ENCODE measurements around the gene BFAR. TPM values are rescaled to one million over a fixed set of nuclear protein-coding genes. Genes with fewer than 3 reads are reported as not detected.
"Not testable (repeated sequence)": the region's sequence is repeated elsewhere in the genome, so short reads cannot be mapped to it uniquely, and the experiment has no call there.

The BFAR gene
- total RNA-seq, 2 donors from 2014 or later: 41.6 to 42.5 TPM

DNA sequence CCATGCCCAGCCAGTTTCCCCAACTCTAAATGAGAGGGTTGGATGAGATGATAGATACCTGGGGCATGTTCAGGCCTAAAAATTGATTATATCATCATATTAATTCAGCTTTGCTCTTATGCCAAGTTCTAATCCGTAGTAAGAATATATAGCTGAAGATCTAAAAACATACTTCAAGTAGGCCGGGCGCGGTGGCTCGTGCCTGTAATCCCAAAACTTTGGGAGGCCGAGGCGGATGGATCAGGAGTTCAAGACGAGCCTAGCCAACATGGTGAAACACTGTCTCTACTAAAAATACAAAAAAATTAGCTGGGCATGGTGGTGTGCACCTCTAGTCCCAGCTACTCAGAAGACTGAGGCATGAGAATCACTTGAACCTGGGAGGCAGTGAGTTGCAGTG, 49.4 kb downstream of the BFAR start:
- H3K9me3 ChIP-seq (ENCODE audit: control insufficient read depth, low read length, poor library complexity, severe bottlenecking): no peaks in the 10 kb centered on the region
- DNase-seq: no peak
- no peak overlapping the region for H3K27ac Mint-ChIP-seq
- H3K4me3 Mint-ChIP-seq: no peak overlapping the region
- peaks cover 6% of the 10 kb centered on the region for H3K27me3 Mint-ChIP-seq
- no peaks in the 10 kb centered on the region for H3K4me1 Mint-ChIP-seq
- peaks cover 3% of the 10 kb centered on the region for H3K36me3 Mint-ChIP-seq (ENCODE audit: low read depth)
- ATAC-seq: no peak

DNA sequence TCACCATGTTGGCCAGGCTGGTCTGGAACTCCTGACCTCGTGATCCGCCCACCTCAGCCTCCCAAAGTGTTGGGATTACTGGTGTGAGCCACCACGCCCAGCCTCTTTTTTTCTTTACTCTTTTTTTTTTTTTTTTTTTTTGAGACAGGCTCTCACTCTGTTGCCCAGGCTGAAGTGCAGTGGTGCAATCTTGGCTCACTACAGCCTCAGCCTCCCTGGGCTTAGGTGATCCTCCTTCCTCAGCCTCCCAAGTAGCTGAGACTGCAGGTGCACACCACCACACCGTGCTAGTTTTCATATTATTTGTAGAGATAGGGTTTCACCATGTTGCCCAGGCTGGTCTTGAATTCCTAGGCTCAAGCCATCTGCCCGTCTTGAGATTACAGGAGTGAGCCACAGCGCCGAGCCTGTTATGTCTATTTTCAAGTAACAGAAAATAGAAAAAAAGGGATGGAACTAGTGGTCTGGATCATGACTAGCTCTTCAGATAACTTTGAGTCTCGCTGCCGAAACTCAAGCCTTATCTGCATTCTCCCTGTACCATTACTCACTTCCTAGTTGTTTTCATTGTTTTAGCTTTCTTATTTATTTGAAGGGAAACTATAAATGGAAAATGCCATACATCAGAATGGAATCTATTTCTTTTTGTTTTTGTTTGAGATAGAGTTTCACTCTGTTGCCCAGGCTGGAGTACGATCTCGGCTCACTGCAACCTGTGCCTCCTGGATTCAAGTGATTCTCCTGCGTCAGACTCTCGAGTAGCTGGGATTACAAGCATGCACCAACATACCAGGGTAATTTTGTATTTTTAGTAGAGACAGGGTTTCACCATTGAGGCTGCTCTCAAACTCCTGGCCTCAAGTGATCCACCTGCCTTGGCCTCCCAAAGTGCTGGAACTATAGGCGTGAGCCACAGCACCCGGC, 53.4 kb downstream of the BFAR start:
- not testable (repeated sequence) for ATAC-seq; H3K36me3 Mint-ChIP-seq (ENCODE audit: low read depth); H3K9me3 ChIP-seq (ENCODE audit: control insufficient read depth, low read length, poor library complexity, severe bottlenecking); H3K27me3 Mint-ChIP-seq; DNase-seq; H3K27ac Mint-ChIP-seq; H3K4me3 Mint-ChIP-seq; H3K4me1 Mint-ChIP-seq

GRCh38 chr16:14694129-14694528, 61.4 kb downstream of the BFAR start, which contains the start of gene PLA2G10:
TSS of gene PLA2G10 (minus strand) at chr16:14694308. CDS start at chr16:14694229, 79 bp downstream.
- ATAC-seq; H3K4me3 Mint-ChIP-seq; DNase-seq; H3K36me3 Mint-ChIP-seq (ENCODE audit: low read depth); H3K27ac Mint-ChIP-seq; H3K9me3 ChIP-seq (ENCODE audit: control insufficient read depth, low read length, poor library complexity, severe bottlenecking); H3K4me1 Mint-ChIP-seq; H3K27me3 Mint-ChIP-seq: not testable (repeated sequence)

DNA sequence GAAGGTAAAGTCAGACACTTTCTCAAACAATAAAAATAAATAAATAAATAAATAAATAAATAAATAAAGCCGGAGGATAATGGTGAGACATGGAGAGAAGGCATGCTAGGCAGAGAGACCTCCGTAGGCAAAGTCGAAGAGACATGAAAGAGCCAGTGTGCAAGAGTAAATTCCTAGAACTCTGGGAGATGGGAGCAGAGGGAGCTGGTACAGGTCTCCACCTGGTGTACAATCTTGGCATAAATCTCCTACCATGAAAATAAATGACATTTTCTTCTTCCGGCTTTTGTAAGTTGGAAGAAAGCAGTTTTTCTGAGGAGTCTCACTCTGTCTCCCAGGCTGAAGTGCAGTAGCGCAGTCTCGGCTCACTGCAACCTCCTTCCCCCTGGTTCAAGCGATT, 69.1 kb downstream of the BFAR start:
- not testable (repeated sequence) for H3K27me3 Mint-ChIP-seq; H3K4me1 Mint-ChIP-seq; H3K36me3 Mint-ChIP-seq (ENCODE audit: low read depth); H3K27ac Mint-ChIP-seq; H3K9me3 ChIP-seq (ENCODE audit: control insufficient read depth, low read length, poor library complexity, severe bottlenecking); DNase-seq; ATAC-seq; H3K4me3 Mint-ChIP-seq

GRCh38 chr16:14702672-14703071, 69.9 kb downstream of the BFAR start:
- H3K27ac Mint-ChIP-seq; H3K4me1 Mint-ChIP-seq; H3K27me3 Mint-ChIP-seq; DNase-seq; H3K4me3 Mint-ChIP-seq; ATAC-seq; H3K9me3 ChIP-seq (ENCODE audit: control insufficient read depth, low read length, poor library complexity, severe bottlenecking); H3K36me3 Mint-ChIP-seq (ENCODE audit: low read depth): not testable (repeated sequence)

GRCh38 chr16:14703156-14704011, 70.6 kb downstream of the BFAR start, which contains the start of gene NPIPA3:
TSS of gene NPIPA3 (plus strand) at chr16:14703411. CDS start at chr16:14708944, 5,533 bp downstream.
- not testable (repeated sequence) for DNase-seq; H3K36me3 Mint-ChIP-seq (ENCODE audit: low read depth); H3K27me3 Mint-ChIP-seq; H3K4me3 Mint-ChIP-seq; H3K4me1 Mint-ChIP-seq; H3K27ac Mint-ChIP-seq; H3K9me3 ChIP-seq (ENCODE audit: control insufficient read depth, low read length, poor library complexity, severe bottlenecking)
- ATAC-seq: peak; percentile 100

Other genes starting within 250 kb of the BFAR start
- gene PARN, start 2.7 kb upstream of the BFAR start, total RNA-seq: 10 to 100 TPM; 29.0 to 31.6 TPM
- not detected for gene PLA2G10, start 61.4 kb downstream of the BFAR start, total RNA-seq
- gene NPIPA3, start 70.5 kb downstream of the BFAR start, total RNA-seq: 1 to 10 TPM in 1 of 2 donors, not detected in 1; 1.5 TPM
- gene NPIPA2, start 109.6 kb downstream of the BFAR start, total RNA-seq: 1 to 10 TPM; 3.7 to 4.1 TPM
- gene NOMO1, start 200.8 kb downstream of the BFAR start, total RNA-seq: 10 to 100 TPM; 28.9 to 40.8 TPM

Data from T-helper 17 cell (primary cell).